Natural killer cell (primary cell): Measurements from ENCODE around the gene TRIM47. TPM values are rescaled to one million over a fixed set of nuclear protein-coding genes. Genes with fewer than 3 reads are reported as not detected.
"Not testable (repeated sequence)": the region's sequence is repeated elsewhere in the genome, so short reads cannot be mapped to it uniquely, and the experiment has no call there.

Source experiments
- ATAC-seq, 3 donors: fragments of 150-1000 bp in 2 of 3; fragments of 200-7000 bp in 1 of 3; cut with Tn5 transposase; 1 replicate in 1 of 3; 2 replicates in 2 of 3; pipeline ENCODE4 v1.10.0; 2021; ENCODE audit warnings: mild to moderate bottlenecking in 2 of 3, moderate library complexity in 2 of 3
- DNase-seq, 2 donors: peaks; one replicate each; pipeline versions ENCODE4 v3.0.0 to v3.0.0-alpha.2; 2013 to 2021; ENCODE audit warnings: mixed read lengths in 1 of 2
- H3K27ac ChIP-seq: one replicate; pipeline ENCODE4 v1.5.1; 2013; ENCODE audit warnings: mild to moderate bottlenecking, low read length
- H3K27me3 ChIP-seq: one replicate; pipeline ENCODE4 v1.6.1; 2013; ENCODE audit warnings: low read length; ENCODE audit not compliant: control insufficient read depth, insufficient read depth
- H3K36me3 ChIP-seq: one replicate; pipeline ENCODE4 v1.6.1; 2013; ENCODE audit warnings: low read length; ENCODE audit not compliant: control insufficient read depth, insufficient read depth
- H3K4me1 ChIP-seq: one replicate; pipeline ENCODE4 v1.6.1; 2013; ENCODE audit warnings: low read length; ENCODE audit not compliant: control insufficient read depth, insufficient read depth
- H3K4me3 ChIP-seq: one replicate; pipeline ENCODE4 v1.5.1; 2013; ENCODE audit warnings: low read length
- H3K9me3 ChIP-seq: one replicate; pipeline ENCODE4 v1.6.1; 2013; ENCODE audit warnings: low read length; ENCODE audit not compliant: control insufficient read depth, insufficient read depth
- H3K27ac Mint-ChIP-seq, 2 donors: one replicate each; pipeline ENCODE4 v1.8.0; 2022; ENCODE audit warnings: mild to moderate bottlenecking in 2 of 2, mixed read lengths in 2 of 2, moderate library complexity in 1 of 2
- H3K27me3 Mint-ChIP-seq, 2 donors: one replicate each; pipeline ENCODE4 v1.8.0; 2022; ENCODE audit warnings: low read depth in 2 of 2, mixed read lengths in 2 of 2
- H3K36me3 Mint-ChIP-seq: one replicate; pipeline ENCODE4 v1.8.0; 2022; ENCODE audit warnings: mixed read lengths
- H3K4me1 Mint-ChIP-seq, 2 donors: one replicate each; pipeline ENCODE4 v1.8.0; 2022; ENCODE audit warnings: mixed read lengths in 2 of 2
- H3K4me3 Mint-ChIP-seq: one replicate; pipeline ENCODE4 v1.8.0; 2022; ENCODE audit warnings: mild to moderate bottlenecking, moderate library complexity, mixed read lengths
- H3K9me3 Mint-ChIP-seq, 2 donors: one replicate each; pipeline ENCODE4 v1.8.0; 2022; ENCODE audit warnings: mixed read lengths in 2 of 2
- WGBS: methylation state at CpG from one replicate; pipeline ENCODE4 v1.1.7; 2013; ENCODE audit warnings: missing lambda C conversion rate; ENCODE audit not compliant: insufficient coverage; 5-methylcytosine and 5-hydroxymethylcytosine counted together
- intact Hi-C: fragments of 100-400 bp; cut with micrococcal nuclease; formaldehyde crosslinking; loops from one replicate; pipeline ENCODE4 v1.14.2; 2022
- total RNA-seq, 4 donors: library from RNA; stranded (reverse); fragments of 120-200 nt in 1 of 4; gene quantifications; one replicate each; pipeline versions ENCODE4 v1.2.3 to v1.2.4, GENCODE V29; 2013 to 2022
- TF ChIP-seq, protein P1 (sequence below): fragments of 200-600 bp; IDR thresholded peaks from one replicate; pipeline ENCODE4 v1.8.0; 2022; ENCODE audit warnings: antibody characterized with exemption

The TRIM47 gene
- total RNA-seq, 3 donors from 2014 or later (not counting 1 experiment from before 2014, with no cell fraction given), result 1.2 to 2.5 (median 2.0) TPM

GRCh38 chr17:75888484-75888883 lies 10.1 kb upstream of the TRIM47 start:
- ATAC-seq (no peak), DNase-seq (no peak)
- Histone ChIP-seq H3K27ac (no peak overlapping the region), H3K4me3 (no peak overlapping the region), H3K27me3 (no peaks in the 10 kb centered on the region), H3K9me3 (no peaks in the 10 kb centered on the region), H3K36me3 (peaks cover 16% of the 10 kb centered on the region), H3K4me1 (no peaks in the 10 kb centered on the region)
- TF ChIP-seq, protein P1, sequence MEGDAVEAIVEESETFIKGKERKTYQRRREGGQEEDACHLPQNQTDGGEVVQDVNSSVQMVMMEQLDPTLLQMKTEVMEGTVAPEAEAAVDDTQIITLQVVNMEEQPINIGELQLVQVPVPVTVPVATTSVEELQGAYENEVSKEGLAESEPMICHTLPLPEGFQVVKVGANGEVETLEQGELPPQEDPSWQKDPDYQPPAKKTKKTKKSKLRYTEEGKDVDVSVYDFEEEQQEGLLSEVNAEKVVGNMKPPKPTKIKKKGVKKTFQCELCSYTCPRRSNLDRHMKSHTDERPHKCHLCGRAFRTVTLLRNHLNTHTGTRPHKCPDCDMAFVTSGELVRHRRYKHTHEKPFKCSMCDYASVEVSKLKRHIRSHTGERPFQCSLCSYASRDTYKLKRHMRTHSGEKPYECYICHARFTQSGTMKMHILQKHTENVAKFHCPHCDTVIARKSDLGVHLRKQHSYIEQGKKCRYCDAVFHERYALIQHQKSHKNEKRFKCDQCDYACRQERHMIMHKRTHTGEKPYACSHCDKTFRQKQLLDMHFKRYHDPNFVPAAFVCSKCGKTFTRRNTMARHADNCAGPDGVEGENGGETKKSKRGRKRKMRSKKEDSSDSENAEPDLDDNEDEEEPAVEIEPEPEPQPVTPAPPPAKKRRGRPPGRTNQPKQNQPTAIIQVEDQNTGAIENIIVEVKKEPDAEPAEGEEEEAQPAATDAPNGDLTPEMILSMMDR, result no peak
- H3K27me3 Mint-ChIP-seq, result no peaks in the 10 kb centered on the region
- intact Hi-C loops, result loop anchor here (10.0 kb wide), 1 partner anchor 56 kb away; the partner anchor contains the start of gene FBF1
- no peaks in the 10 kb centered on the region for H3K36me3 Mint-ChIP-seq
- no peak overlapping the region for H3K4me3 Mint-ChIP-seq
- peaks cover 0 to 1% of the 10 kb centered on the region in 2 donors for H3K4me1 Mint-ChIP-seq
- H3K9me3 Mint-ChIP-seq, result no peaks in the 10 kb centered on the region
- no peak overlapping the region for H3K27ac Mint-ChIP-seq
- WGBS, result 93% methylated on average over 2 of the region's 6 CpGs

- not testable (repeated sequence) for H3K4me3 ChIP-seq, H3K4me1 ChIP-seq, H3K27me3 Mint-ChIP-seq, H3K27me3 ChIP-seq, ATAC-seq, H3K9me3 ChIP-seq, H3K9me3 Mint-ChIP-seq, H3K27ac ChIP-seq, H3K36me3 ChIP-seq, H3K4me1 Mint-ChIP-seq, H3K36me3 Mint-ChIP-seq, H3K27ac Mint-ChIP-seq, H3K4me3 Mint-ChIP-seq, DNase-seq
- 92% methylated on average over 7 of the region's 9 CpGs for WGBS
- intact Hi-C loops, result loop anchor here (10.0 kb wide), 1 partner anchor 59 kb away; the partner anchor contains the start of gene FBF1
Measured at GRCh38 chr17:75885860-75886259, 7.5 kb upstream of the TRIM47 start.

DNA sequence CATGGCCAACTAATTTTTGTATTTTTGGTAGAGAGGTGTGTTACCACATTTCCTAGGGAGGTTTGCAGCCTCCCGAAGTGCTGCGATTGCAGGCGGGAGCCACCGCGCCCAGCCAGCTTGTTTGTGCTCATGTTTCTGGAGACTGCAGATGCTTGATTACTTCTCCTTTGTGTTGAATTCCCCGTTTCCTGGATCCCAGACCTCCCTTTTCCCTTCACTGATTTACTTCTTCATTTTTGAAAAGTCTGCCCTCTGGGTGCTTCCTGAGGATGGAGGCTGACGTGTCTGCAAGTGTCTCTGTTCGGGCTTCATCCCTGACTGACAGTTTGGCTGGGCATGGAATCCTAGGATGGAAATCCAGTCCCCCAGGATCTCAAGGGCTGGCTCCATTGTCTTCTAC lies 7.0 kb upstream of the TRIM47 start:
- Histone ChIP-seq H3K4me1 (no peaks in the 10 kb centered on the region), H3K27me3 (no peaks in the 10 kb centered on the region), H3K27ac (no peak overlapping the region), H3K4me3 (no peak overlapping the region), H3K9me3 (no peaks in the 10 kb centered on the region), H3K36me3 (no peaks in the 10 kb centered on the region)
- Mint-ChIP-seq H3K4me1 (no peaks in the 10 kb centered on the region), H3K9me3 (no peaks in the 10 kb centered on the region), H3K27ac (no peak overlapping the region), H3K36me3 (no peaks in the 10 kb centered on the region), H3K27me3 (peaks cover 0 to 5% of the 10 kb centered on the region in 2 donors), H3K4me3 (no peak overlapping the region)
- intact Hi-C loops, result loop anchor here (10.0 kb wide), 1 partner anchor 59 kb away; the partner anchor contains the start of gene FBF1
- DNase-seq (no peak), ATAC-seq (no peak)
- TF ChIP-seq, protein P1, result no peak
- 69% methylated on average over 8 of the region's 8 CpGs for WGBS

GRCh38 chr17:75881678-75882454 lies 3.5 kb upstream of the TRIM47 start:
- no peaks in the 10 kb centered on the region for H3K9me3 Mint-ChIP-seq
- peak in 1 of 2 donors; percentile 47 for DNase-seq
- peaks cover 0 to 13% of the 10 kb centered on the region in 2 donors for H3K27me3 Mint-ChIP-seq
- H3K4me1 ChIP-seq, result peaks cover 13% of the 10 kb centered on the region
- no peaks in the 10 kb centered on the region for H3K9me3 ChIP-seq
- H3K27me3 ChIP-seq, result peaks cover 11% of the 10 kb centered on the region
- intact Hi-C loops, result loop anchor here (10.0 kb wide), 1 partner anchor 63 kb away; the partner anchor contains the start of gene FBF1
- no peak overlapping the region for H3K4me3 Mint-ChIP-seq
- H3K27ac Mint-ChIP-seq, result no peak overlapping the region
- no peak overlapping the region for H3K27ac ChIP-seq
- peaks cover 7 to 11% of the 10 kb centered on the region in 2 donors for H3K4me1 Mint-ChIP-seq
- H3K36me3 Mint-ChIP-seq, result no peaks in the 10 kb centered on the region
- H3K36me3 ChIP-seq, result no peaks in the 10 kb centered on the region
- WGBS, result 87% methylated on average over 15 of the region's 15 CpGs
- no peak overlapping the region for H3K4me3 ChIP-seq
- TF ChIP-seq, protein P1, result no peak
- ATAC-seq, result no peak
